Measurements from ENCODE around the gene UGT1A1.

Gene UGT1A1

GRCh38 chr2:233758849-233759248, 1.2 kb upstream of the UGT1A1 start:
- DNase-seq: no peak

GRCh38 chr2:233761040-233761769, 1.1 kb downstream of the UGT1A1 start:
- DNase-seq: no peak

- DNase-seq: no peak
These were observed 4.2 kb downstream of the UGT1A1 start for GRCh38 chr2:233764264-233764663.

GRCh38 chr2:233764761-233765160, 4.7 kb downstream of the UGT1A1 start:
- no peak for DNase-seq

- DNase-seq: no peak
These were observed 6.3 kb downstream of the UGT1A1 start for GRCh38 chr2:233766416-233766815.

- DNase-seq: no peak
These were observed 8.0 kb downstream of the UGT1A1 start for GRCh38 chr2:233768076-233768475.

- no peak for DNase-seq
These were observed 9.2 kb downstream of the UGT1A1 start for GRCh38 chr2:233769260-233769659.

- no peak for DNase-seq
These were observed 12.1 kb downstream of the UGT1A1 start for GRCh38 chr2:233772153-233772552.

GRCh38 chr2:233772583-233772982, 12.5 kb downstream of the UGT1A1 start:
- no peak for DNase-seq

- DNase-seq: no peak
These were observed 13.8 kb downstream of the UGT1A1 start for GRCh38 chr2:233773854-233774253.

- no peak for DNase-seq
These were observed 15.3 kb downstream of the UGT1A1 start for GRCh38 chr2:233775414-233775813.

GRCh38 chr2:233778030-233778429, 18.0 kb downstream of the UGT1A1 start, which contains the start of gene MROH2A:
Gene MROH2A (plus strand): TSS chr2:233778330. CDS start chr2:233779359, 1,029 bp downstream.
- no peak for DNase-seq

GRCh38 chr2:233779722-233780121, 19.7 kb downstream of the UGT1A1 start:
- DNase-seq: no peak

GRCh38 chr2:233780771-233781170, 20.7 kb downstream of the UGT1A1 start:
- DNase-seq: no peak

GRCh38 chr2:233789554-233789953, 29.5 kb downstream of the UGT1A1 start:
- DNase-seq: no peak

- DNase-seq: no peak
These were observed 31.2 kb downstream of the UGT1A1 start for GRCh38 chr2:233791151-233791882.

GRCh38 chr2:233791883-233792329, 31.8 kb downstream of the UGT1A1 start:
- DNase-seq: no peak

- no peak for DNase-seq
These were observed 32.6 kb downstream of the UGT1A1 start for GRCh38 chr2:233792720-233793119.

GRCh38 chr2:233793465-233794127, 33.5 kb downstream of the UGT1A1 start:
- no peak for DNase-seq

- no peak for DNase-seq
These were observed 34.1 kb downstream of the UGT1A1 start for GRCh38 chr2:233794128-233794658.

- no peak for DNase-seq
These were observed 35.7 kb downstream of the UGT1A1 start for GRCh38 chr2:233795735-233796171.

GRCh38 chr2:233796254-233796653, 36.2 kb downstream of the UGT1A1 start:
- no peak for DNase-seq

GRCh38 chr2:233798335-233799086, 38.4 kb downstream of the UGT1A1 start:
- no peak for DNase-seq

Data from activated gamma-delta T cell treated with Interleukin-2 at 50 U/mL for 16 hours (primary cell).